Kidney (tissue), 14 donors: Measurements from ENCODE around the gene TRMO. TPM values are rescaled to one million over a fixed set of nuclear protein-coding genes. Genes with fewer than 3 reads are reported as not detected.

Experiments used
- DNase-seq, 5 donors: peaks; one replicate each; pipeline ENCODE4 v3.0.0-alpha.2; 2013 to 2020
- FAIRE-seq: peaks from 2 replicates; lab custom pipeline; 2012; peaks lifted over from hg19 to GRCh38; lab: Jason Lieb, UNC
- H3K27ac ChIP-seq, 2 donors: one replicate each; pipeline ENCODE4 v1.7.0; 2013; ENCODE audit warnings: low read depth in 2 of 2, low read length in 2 of 2, inconsistent platforms in 1 of 2
- H3K27me3 ChIP-seq: one replicate; pipeline ENCODE4 v1.7.1; 2013; ENCODE audit warnings: low read length, inconsistent platforms; ENCODE audit not compliant: control insufficient read depth, insufficient read depth
- H3K36me3 ChIP-seq, 3 donors: one replicate each; pipeline versions ENCODE4 v1.7.0 to v1.7.1; 2013; ENCODE audit warnings: low read length in 3 of 3, control low read depth in 1 of 3, inconsistent platforms in 1 of 3; ENCODE audit not compliant: insufficient read depth in 3 of 3, control insufficient read depth in 2 of 3
- H3K4me1 ChIP-seq, 3 donors: one replicate each; pipeline versions ENCODE4 v1.7.0 to v1.7.1; 2013; ENCODE audit warnings: low read length in 3 of 3, inconsistent platforms in 1 of 3, low read depth in 1 of 3; ENCODE audit not compliant: control insufficient read depth in 2 of 3, insufficient read depth in 2 of 3
- H3K4me3 ChIP-seq, 3 donors: one replicate each; pipeline versions ENCODE4 v1.7.0 to v1.8.1; 2013; ENCODE audit warnings: low read length in 3 of 3, control low read depth in 1 of 3, inconsistent platforms in 1 of 3
- H3K9ac ChIP-seq, 3 donors: one replicate each; pipeline versions ENCODE4 v1.7.0 to v1.7.1; 2013; ENCODE audit warnings: low read length in 3 of 3, control low read depth in 1 of 3, inconsistent platforms in 1 of 3
- H3K9me3 ChIP-seq, 3 donors: one replicate each; pipeline versions ENCODE4 v1.7.0 to v1.7.1; 2013; ENCODE audit warnings: low read length in 3 of 3, control low read depth in 1 of 3, inconsistent platforms in 1 of 3; ENCODE audit not compliant: control insufficient read depth in 2 of 3, insufficient read depth in 1 of 3
- CTCF ChIP-seq: IDR thresholded peaks from 3 replicates; pipeline ENCODE4 v1.5.1; 2012; ENCODE audit warnings: mild to moderate bottlenecking, moderate library complexity, borderline replicate concordance; ENCODE audit not compliant: insufficient read depth; ENCODE audit errors: extremely low read depth
- intact Hi-C: fragments of 100-400 bp; cut with DNase I; formaldehyde crosslinking; loops from one replicate; pipeline ENCODE4 v1.11.1; 2022
- polyA plus RNA-seq: library from polyadenylated mRNA; stranded (reverse); fragments of 350-450 nt; fragmentation: Illumina TruSeq; extraction: RNeasy Lipid Tissue Mini Kit (QIAGEN cat#74804); gene quantifications from one replicate; pipeline ENCODE4 v1.2.3, GENCODE V29; 2014; ENCODE audit warnings: low read depth, low replicate concordance; ENCODE audit not compliant: insufficient read depth
- total RNA-seq: library from RNA; stranded (reverse); fragmentation: NEBNext Ultra II Directional; extraction: Animal tissue kit (Norgen Biotek cat#: 25700); gene quantifications from one replicate; pipeline ENCODE4 v1.2.1, GENCODE V29; 2021
- donor health status: control.
- donor health status: control.
- donor health status: control.
- donor health status: control.
- donor health status: control.
- donor health status: DM: yes; HTN: yes; CAD: no.
- donor health status: Normal renal cell carcinoma (clear cell type).

The TRMO gene
- total and polyA plus RNA-seq, 2 donors from 2014 or later, result 13.1 to 20.3 TPM

- no peak for DNase-seq
- no peak for TF ChIP-seq CTCF
- Histone ChIP-seq H3K27ac (no peak overlapping the region), H3K9me3 (no peaks in the 10 kb centered on the region), H3K4me1 (peaks cover 0 to 6% (median 0%) of the 10 kb centered on the region in 3 donors), H3K9ac (no peak overlapping the region), H3K27me3 (no peaks in the 10 kb centered on the region), H3K4me3 (no peak overlapping the region), H3K36me3 (no peaks in the 10 kb centered on the region)
- no peak for FAIRE-seq
- intact Hi-C loops, result no loop called here
Observed at GRCh38 chr9:97873882-97874281, 48.4 kb downstream of the TRMO start.

- Histone ChIP-seq H3K36me3 (no peaks in the 10 kb centered on the region), H3K27ac (no peak overlapping the region), H3K4me1 (peaks cover 0 to 6% (median 0%) of the 10 kb centered on the region in 3 donors), H3K9ac (no peak overlapping the region), H3K27me3 (no peaks in the 10 kb centered on the region), H3K4me3 (no peak overlapping the region), H3K9me3 (no peaks in the 10 kb centered on the region)
- FAIRE-seq (no peak), DNase-seq (no peak)
- intact Hi-C loops, result no loop called here
- TF ChIP-seq CTCF, result no peak
Observed at GRCh38 chr9:97873425-97873824, 48.9 kb downstream of the TRMO start.

- DNase-seq, result no peak
- no peak overlapping the region for H3K9ac ChIP-seq
- no peak for TF ChIP-seq CTCF
- no peaks in the 10 kb centered on the region for H3K36me3 ChIP-seq
- H3K4me1 ChIP-seq, result no peaks in the 10 kb centered on the region
- H3K27ac ChIP-seq, result no peak overlapping the region
- intact Hi-C loops, result no loop called here
- peaks cover 2% of the 10 kb centered on the region for H3K27me3 ChIP-seq
- H3K4me3 ChIP-seq, result no peak overlapping the region
- H3K9me3 ChIP-seq, result peaks cover 0 to 15% (median 4%) of the 10 kb centered on the region in 3 donors
- FAIRE-seq, result no peak
Observed at GRCh38 chr9:97868859-97869258, 53.4 kb downstream of the TRMO start.

- no peaks in the 10 kb centered on the region for H3K36me3 ChIP-seq
- H3K9ac ChIP-seq, result no peak overlapping the region
- no peak overlapping the region for H3K27ac ChIP-seq
- no peak for FAIRE-seq
- intact Hi-C loops, result no loop called here
- peaks cover 0 to 15% (median 4%) of the 10 kb centered on the region in 3 donors for H3K9me3 ChIP-seq
- no peak for TF ChIP-seq CTCF
- no peak overlapping the region for H3K4me3 ChIP-seq
- no peaks in the 10 kb centered on the region for H3K4me1 ChIP-seq
- no peak for DNase-seq
- H3K27me3 ChIP-seq, result peaks cover 8% of the 10 kb centered on the region
Observed at GRCh38 chr9:97866848-97867247, 55.5 kb downstream of the TRMO start.
